Measurements from ENCODE around the gene LCOR.

DNA sequence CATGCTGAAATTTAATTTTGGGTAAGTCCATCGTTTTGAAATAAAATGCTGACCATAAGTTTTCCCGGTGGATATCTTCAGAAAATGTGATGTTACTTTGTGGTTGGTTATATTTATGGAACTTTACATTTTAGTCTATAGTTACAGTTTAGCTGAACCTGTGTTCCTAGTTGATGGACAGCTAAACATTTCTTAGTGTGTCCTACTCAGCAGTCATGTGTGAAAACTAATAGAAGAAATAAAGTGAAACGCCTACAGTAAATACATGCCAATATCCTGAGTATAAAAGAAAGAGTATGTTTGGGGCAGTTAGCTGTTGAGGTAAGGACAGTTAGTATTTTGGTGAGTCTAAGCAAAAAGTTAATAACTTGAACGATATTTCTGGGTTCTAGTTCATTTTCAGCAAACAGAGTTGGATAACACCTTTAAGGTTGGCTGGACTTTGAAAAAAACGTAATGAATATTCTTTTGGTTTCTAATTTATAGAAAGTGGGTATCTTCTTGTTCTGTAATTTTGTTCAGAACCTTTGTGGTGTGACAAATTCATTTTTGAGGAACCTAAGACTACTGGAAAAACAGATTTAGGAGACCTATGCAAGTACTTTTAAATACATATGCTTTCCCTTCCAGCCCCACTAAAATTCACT lies 28.7 kb downstream of the LCOR start:
- no peak for TF ChIP-seq POLR2A (IDR thresholded peaks at IDR 0.05)
- TF ChIP-seq, protein P1, sequence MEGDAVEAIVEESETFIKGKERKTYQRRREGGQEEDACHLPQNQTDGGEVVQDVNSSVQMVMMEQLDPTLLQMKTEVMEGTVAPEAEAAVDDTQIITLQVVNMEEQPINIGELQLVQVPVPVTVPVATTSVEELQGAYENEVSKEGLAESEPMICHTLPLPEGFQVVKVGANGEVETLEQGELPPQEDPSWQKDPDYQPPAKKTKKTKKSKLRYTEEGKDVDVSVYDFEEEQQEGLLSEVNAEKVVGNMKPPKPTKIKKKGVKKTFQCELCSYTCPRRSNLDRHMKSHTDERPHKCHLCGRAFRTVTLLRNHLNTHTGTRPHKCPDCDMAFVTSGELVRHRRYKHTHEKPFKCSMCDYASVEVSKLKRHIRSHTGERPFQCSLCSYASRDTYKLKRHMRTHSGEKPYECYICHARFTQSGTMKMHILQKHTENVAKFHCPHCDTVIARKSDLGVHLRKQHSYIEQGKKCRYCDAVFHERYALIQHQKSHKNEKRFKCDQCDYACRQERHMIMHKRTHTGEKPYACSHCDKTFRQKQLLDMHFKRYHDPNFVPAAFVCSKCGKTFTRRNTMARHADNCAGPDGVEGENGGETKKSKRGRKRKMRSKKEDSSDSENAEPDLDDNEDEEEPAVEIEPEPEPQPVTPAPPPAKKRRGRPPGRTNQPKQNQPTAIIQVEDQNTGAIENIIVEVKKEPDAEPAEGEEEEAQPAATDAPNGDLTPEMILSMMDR (IDR thresholded peaks at IDR 0.05): no peak
- TF ChIP-seq EP300 (IDR thresholded peaks at IDR 0.05): no peak
